HepG2 (cell line): ENCODE results near the gene SUSD6. TPM values are rescaled to one million over a fixed set of nuclear protein-coding genes. Genes with fewer than 3 reads are reported as not detected.

Experiments
- CREB1 ChIP-seq, 2 experiments: fragments of 450-650 bp in 1 of 2; IDR thresholded peaks; 2 replicates each; pipeline ENCODE4 v1.6.1; 2016 to 2017; ENCODE audit warnings: control low read depth in 1 of 2, mild to moderate bottlenecking in 1 of 2, missing compliant biosample characterization in 1 of 2, missing genetic modification characterization in 1 of 2
- NCOR1 ChIP-seq: fragments of 200-600 bp; sonication (generic); IDR thresholded peaks from 2 replicates; pipeline ENCODE4 v1.7.0; 2017; ENCODE audit warnings: antibody characterized with exemption, low read length, borderline replicate concordance
- SP5 ChIP-seq: IDR thresholded peaks from 2 replicates; pipeline ENCODE4 v1.6.1; 2016; ENCODE audit warnings: low read depth, borderline replicate concordance
- TARDBP ChIP-seq: sonication (generic); formaldehyde crosslinking; IDR thresholded peaks from 2 replicates; pipeline ENCODE4 v1.8.0; 2022; ENCODE audit warnings: mild to moderate bottlenecking, missing genetic modification reagents
- U2AF2 ChIP-seq: fragments of 200-400 bp; formaldehyde crosslinking; IDR thresholded peaks from 2 replicates; pipeline ENCODE4 v1.6.1; 2017; ENCODE audit warnings: low read depth, mild to moderate bottlenecking, low read length
- ZNF138 ChIP-seq: sonication (generic); formaldehyde crosslinking; IDR thresholded peaks from 2 replicates; pipeline ENCODE4 v1.5.0; 2020; ENCODE audit warnings: mild to moderate bottlenecking, low read depth, missing genetic modification reagents
- ZNF280D ChIP-seq: sonication (generic); formaldehyde crosslinking; IDR thresholded peaks from 2 replicates; pipeline ENCODE4 v1.5.1; 2020; ENCODE audit warnings: mild to moderate bottlenecking, missing genetic modification reagents
- ZNF292 ChIP-seq: sonication (generic); formaldehyde crosslinking; IDR thresholded peaks from 2 replicates; pipeline ENCODE4 v1.8.1; 2022; ENCODE audit warnings: mild to moderate bottlenecking, low read depth, missing genetic modification reagents, borderline replicate concordance
- ZNF709 ChIP-seq: sonication (generic); formaldehyde crosslinking; IDR thresholded peaks from 2 replicates; pipeline ENCODE4 v1.5.0; 2020; ENCODE audit warnings: mild to moderate bottlenecking, missing genetic modification reagents
- polyA plus RNA-seq, 8 experiments: library from polyadenylated mRNA; depleted of rRNA in 3 of 8; stranded (reverse) in 7 of 8; unstranded in 1 of 8; fragments of >200 nt; fragmentation: Illumina TruSeq in 4 of 8; extraction: Trizol in 4 of 8; gene quantifications; 2 replicates each; pipeline versions ENCODE4 v1.2.1 to v1.2.3, GENCODE V29; 2011 to 2016; ENCODE audit warnings: low read depth in 4 of 8, missing spikeins in 1 of 8, mixed read lengths in 1 of 8; ENCODE audit not compliant: insufficient read depth in 1 of 8
- total RNA-seq, 5 experiments: library from RNA; depleted of rRNA; stranded (reverse); fragments of >200 nt; fragmentation: Illumina TruSeq; extraction: Trizol; gene quantifications; 2 replicates each; pipeline ENCODE4 v1.2.3, GENCODE V29; 2016; ENCODE audit warnings: low read depth in 1 of 5
- TF ChIP-seq, protein P1 (sequence below): sonication (generic); formaldehyde crosslinking; conservative IDR thresholded peaks from 2 replicates; pipeline ENCODE4 v1.4.0; 2020; ENCODE audit warnings: mild to moderate bottlenecking, missing genetic modification reagents, moderate library complexity
- TF ChIP-seq, protein P2 (sequence below): IDR thresholded peaks from 2 replicates; pipeline ENCODE4 v1.6.1; 2016; ENCODE audit warnings: missing compliant biosample characterization, missing genetic modification reagents, borderline replicate concordance
- TF ChIP-seq, protein P3 (sequence below): IDR thresholded peaks from 2 replicates; pipeline ENCODE4 v1.4.0; 2020; ENCODE audit warnings: mild to moderate bottlenecking, missing genetic modification reagents
- TF ChIP-seq, protein P4 (sequence below): IDR thresholded peaks from 2 replicates; pipeline ENCODE4 v1.6.1; 2012; ENCODE audit warnings: low read depth, low read length, improper control_type of control experiment

Gene SUSD6
- total and polyA plus RNA-seq, 2 of the 13 experiments (the other 11 are each of a cell fraction or from before 2014, with no cell fraction given): 7.2 to 7.4 TPM

- TF ChIP-seq, protein P1, sequence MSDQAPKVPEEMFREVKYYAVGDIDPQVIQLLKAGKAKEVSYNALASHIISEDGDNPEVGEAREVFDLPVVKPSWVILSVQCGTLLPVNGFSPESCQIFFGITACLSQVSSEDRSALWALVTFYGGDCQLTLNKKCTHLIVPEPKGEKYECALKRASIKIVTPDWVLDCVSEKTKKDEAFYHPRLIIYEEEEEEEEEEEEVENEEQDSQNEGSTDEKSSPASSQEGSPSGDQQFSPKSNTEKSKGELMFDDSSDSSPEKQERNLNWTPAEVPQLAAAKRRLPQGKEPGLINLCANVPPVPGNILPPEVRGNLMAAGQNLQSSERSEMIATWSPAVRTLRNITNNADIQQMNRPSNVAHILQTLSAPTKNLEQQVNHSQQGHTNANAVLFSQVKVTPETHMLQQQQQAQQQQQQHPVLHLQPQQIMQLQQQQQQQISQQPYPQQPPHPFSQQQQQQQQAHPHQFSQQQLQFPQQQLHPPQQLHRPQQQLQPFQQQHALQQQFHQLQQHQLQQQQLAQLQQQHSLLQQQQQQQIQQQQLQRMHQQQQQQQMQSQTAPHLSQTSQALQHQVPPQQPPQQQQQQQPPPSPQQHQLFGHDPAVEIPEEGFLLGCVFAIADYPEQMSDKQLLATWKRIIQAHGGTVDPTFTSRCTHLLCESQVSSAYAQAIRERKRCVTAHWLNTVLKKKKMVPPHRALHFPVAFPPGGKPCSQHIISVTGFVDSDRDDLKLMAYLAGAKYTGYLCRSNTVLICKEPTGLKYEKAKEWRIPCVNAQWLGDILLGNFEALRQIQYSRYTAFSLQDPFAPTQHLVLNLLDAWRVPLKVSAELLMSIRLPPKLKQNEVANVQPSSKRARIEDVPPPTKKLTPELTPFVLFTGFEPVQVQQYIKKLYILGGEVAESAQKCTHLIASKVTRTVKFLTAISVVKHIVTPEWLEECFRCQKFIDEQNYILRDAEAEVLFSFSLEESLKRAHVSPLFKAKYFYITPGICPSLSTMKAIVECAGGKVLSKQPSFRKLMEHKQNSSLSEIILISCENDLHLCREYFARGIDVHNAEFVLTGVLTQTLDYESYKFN: peak; percentile 64
- 0 out of 2 replicates have a peak, but pooled peaks have one; percentile 43 for TF ChIP-seq ZNF709
- TF ChIP-seq TARDBP (CRISPR knock-in tag): peak; percentile 18; the same call in 1 of the 2 replicates
- no peak for TF ChIP-seq CREB1 (IDR thresholded peaks at IDR 0.05)
- 0 out of 2 replicates have a peak, but pooled peaks have one; percentile 28 for TF ChIP-seq CREB1 (CRISPR knock-in tag; IDR thresholded peaks at IDR 0.05)
- TF ChIP-seq, protein P2, sequence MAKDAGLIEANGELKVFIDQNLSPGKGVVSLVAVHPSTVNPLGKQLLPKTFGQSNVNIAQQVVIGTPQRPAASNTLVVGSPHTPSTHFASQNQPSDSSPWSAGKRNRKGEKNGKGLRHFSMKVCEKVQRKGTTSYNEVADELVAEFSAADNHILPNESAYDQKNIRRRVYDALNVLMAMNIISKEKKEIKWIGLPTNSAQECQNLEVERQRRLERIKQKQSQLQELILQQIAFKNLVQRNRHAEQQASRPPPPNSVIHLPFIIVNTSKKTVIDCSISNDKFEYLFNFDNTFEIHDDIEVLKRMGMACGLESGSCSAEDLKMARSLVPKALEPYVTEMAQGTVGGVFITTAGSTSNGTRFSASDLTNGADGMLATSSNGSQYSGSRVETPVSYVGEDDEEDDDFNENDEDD (CRISPR knock-in tag): peak; percentile 46; the same call in 1 of the 2 replicates
- peak; percentile 64; the same call in 1 of the 2 replicates for TF ChIP-seq ZNF292
- 0 out of 2 replicates have a peak, but pooled peaks have one; percentile 29 for TF ChIP-seq SP5 (CRISPR knock-in tag)
- TF ChIP-seq, protein P3, sequence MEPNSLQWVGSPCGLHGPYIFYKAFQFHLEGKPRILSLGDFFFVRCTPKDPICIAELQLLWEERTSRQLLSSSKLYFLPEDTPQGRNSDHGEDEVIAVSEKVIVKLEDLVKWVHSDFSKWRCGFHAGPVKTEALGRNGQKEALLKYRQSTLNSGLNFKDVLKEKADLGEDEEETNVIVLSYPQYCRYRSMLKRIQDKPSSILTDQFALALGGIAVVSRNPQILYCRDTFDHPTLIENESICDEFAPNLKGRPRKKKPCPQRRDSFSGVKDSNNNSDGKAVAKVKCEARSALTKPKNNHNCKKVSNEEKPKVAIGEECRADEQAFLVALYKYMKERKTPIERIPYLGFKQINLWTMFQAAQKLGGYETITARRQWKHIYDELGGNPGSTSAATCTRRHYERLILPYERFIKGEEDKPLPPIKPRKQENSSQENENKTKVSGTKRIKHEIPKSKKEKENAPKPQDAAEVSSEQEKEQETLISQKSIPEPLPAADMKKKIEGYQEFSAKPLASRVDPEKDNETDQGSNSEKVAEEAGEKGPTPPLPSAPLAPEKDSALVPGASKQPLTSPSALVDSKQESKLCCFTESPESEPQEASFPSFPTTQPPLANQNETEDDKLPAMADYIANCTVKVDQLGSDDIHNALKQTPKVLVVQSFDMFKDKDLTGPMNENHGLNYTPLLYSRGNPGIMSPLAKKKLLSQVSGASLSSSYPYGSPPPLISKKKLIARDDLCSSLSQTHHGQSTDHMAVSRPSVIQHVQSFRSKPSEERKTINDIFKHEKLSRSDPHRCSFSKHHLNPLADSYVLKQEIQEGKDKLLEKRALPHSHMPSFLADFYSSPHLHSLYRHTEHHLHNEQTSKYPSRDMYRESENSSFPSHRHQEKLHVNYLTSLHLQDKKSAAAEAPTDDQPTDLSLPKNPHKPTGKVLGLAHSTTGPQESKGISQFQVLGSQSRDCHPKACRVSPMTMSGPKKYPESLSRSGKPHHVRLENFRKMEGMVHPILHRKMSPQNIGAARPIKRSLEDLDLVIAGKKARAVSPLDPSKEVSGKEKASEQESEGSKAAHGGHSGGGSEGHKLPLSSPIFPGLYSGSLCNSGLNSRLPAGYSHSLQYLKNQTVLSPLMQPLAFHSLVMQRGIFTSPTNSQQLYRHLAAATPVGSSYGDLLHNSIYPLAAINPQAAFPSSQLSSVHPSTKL (CRISPR knock-in tag): peak; percentile 25; the same call in 1 of the 2 replicates
- TF ChIP-seq ZNF280D: 0 out of 2 replicates have a peak, but pooled peaks have one; percentile 30
- TF ChIP-seq, protein P4, sequence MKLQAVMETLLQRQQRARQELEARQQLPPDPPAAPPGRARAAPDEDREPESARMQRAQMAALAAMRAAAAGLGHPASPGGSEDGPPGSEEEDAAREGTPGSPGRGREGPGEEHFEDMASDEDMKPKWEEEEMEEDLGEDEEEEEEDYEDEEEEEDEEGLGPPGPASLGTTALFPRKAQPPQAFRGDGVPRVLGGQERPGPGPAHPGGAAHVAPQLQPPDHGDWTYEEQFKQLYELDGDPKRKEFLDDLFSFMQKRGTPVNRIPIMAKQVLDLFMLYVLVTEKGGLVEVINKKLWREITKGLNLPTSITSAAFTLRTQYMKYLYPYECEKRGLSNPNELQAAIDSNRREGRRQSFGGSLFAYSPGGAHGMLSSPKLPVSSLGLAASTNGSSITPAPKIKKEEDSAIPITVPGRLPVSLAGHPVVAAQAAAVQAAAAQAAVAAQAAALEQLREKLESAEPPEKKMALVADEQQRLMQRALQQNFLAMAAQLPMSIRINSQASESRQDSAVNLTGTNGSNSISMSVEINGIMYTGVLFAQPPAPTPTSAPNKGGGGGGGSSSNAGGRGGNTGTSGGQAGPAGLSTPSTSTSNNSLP: peak; percentile 44; the same call in 1 of the 2 replicates
- no peak for TF ChIP-seq U2AF2
- 0 out of 2 replicates have a peak, but pooled peaks have one; percentile 44 for TF ChIP-seq NCOR1
- no peak for TF ChIP-seq ZNF138 (CRISPR knock-in tag)
Measured at GRCh38 chr14:69658664-69659261, 47.4 kb downstream of the SUSD6 start (continued).
